Measurements from ENCODE around the gene MUC20. TPM values are rescaled to one million over a fixed set of nuclear protein-coding genes. Genes with fewer than 3 reads are reported as not detected.
"Not testable (repeated sequence)": the region's sequence is repeated elsewhere in the genome, so short reads cannot be mapped to it uniquely, and the experiment has no call there.

The MUC20 gene
- total RNA-seq, 1 donor from 2014 or later, result 2.5 TPM

- DNase-seq, result not testable (repeated sequence)
Measured at GRCh38 chr3:195711091-195711812, 9.5 kb upstream of the MUC20 start.

- no peak for DNase-seq
Measured at GRCh38 chr3:195711813-195712534, 8.8 kb upstream of the MUC20 start.

- DNase-seq, result not testable (repeated sequence)
Measured at GRCh38 chr3:195712535-195712910, 8.3 kb upstream of the MUC20 start.

- not testable (repeated sequence) for DNase-seq
Measured at GRCh38 chr3:195713150-195713549, 7.6 kb upstream of the MUC20 start.

GRCh38 chr3:195714380-195715011 is 6.3 kb upstream of the MUC20 start:
- DNase-seq, result no peak

- DNase-seq, result no peak
Measured at GRCh38 chr3:195715134-195715533, 5.6 kb upstream of the MUC20 start.

GRCh38 chr3:195715583-195716266 is 5.1 kb upstream of the MUC20 start:
- DNase-seq, result no peak

GRCh38 chr3:195717416-195717815 is 3.4 kb upstream of the MUC20 start:
- no peak for DNase-seq

- no peak for DNase-seq
Measured at GRCh38 chr3:195717852-195718476, 2.8 kb upstream of the MUC20 start.

- DNase-seq, result no peak
Measured at GRCh38 chr3:195718477-195718984, 2.2 kb upstream of the MUC20 start.

- not testable (repeated sequence) for DNase-seq
Measured at GRCh38 chr3:195719514-195720254, 1.1 kb upstream of the MUC20 start.

- not testable (repeated sequence) for DNase-seq
Measured at GRCh38 chr3:195722139-195722995, 1.6 kb downstream of the MUC20 start.

- not testable (repeated sequence) for DNase-seq
Measured at GRCh38 chr3:195722996-195723345, 2.2 kb downstream of the MUC20 start.

- DNase-seq, result not testable (repeated sequence)
Measured at GRCh38 chr3:195724363-195724762, 3.6 kb downstream of the MUC20 start.

GRCh38 chr3:195725916-195726740 is 5.3 kb downstream of the MUC20 start:
- not testable (repeated sequence) for DNase-seq

GRCh38 chr3:195727606-195728195 is 6.9 kb downstream of the MUC20 start:
- DNase-seq, result no peak

GRCh38 chr3:195728789-195729188 is 8.0 kb downstream of the MUC20 start:
- not testable (repeated sequence) for DNase-seq

GRCh38 chr3:195729476-195730251 is 8.9 kb downstream of the MUC20 start:
- DNase-seq, result no peak

Data from skin of body (tissue), 2 donors.